Endodermal cell (in vitro differentiated cells): ENCODE measurements around the gene JMJD1C. TPM values are rescaled to one million over a fixed set of nuclear protein-coding genes. Genes with fewer than 3 reads are reported as not detected.

Experiments used
- DNase-seq: peaks from one replicate; pipeline ENCODE4 v3.0.0-alpha.2; 2017
- H3K27ac ChIP-seq: 2 replicates; pipeline ENCODE4 v1.5.1; 2013; ENCODE audit warnings: mild to moderate bottlenecking, low read depth, low read length, moderate library complexity
- H3K27me3 ChIP-seq: 2 replicates; pipeline ENCODE4 v1.6.1; 2013; ENCODE audit warnings: mild to moderate bottlenecking, low read length, moderate library complexity; ENCODE audit not compliant: insufficient read depth, control insufficient read depth, poor library complexity, severe bottlenecking
- H3K36me3 ChIP-seq: 2 replicates; pipeline ENCODE4 v1.7.0; 2013; ENCODE audit warnings: mild to moderate bottlenecking, low read length, moderate library complexity; ENCODE audit not compliant: control insufficient read depth, insufficient read depth
- H3K4me1 ChIP-seq: one replicate; pipeline ENCODE4 v1.7.0; 2013; ENCODE audit warnings: low read length; ENCODE audit not compliant: control insufficient read depth, insufficient read depth
- H3K4me3 ChIP-seq: 2 replicates; pipeline ENCODE4 v1.5.1; 2013; ENCODE audit warnings: mild to moderate bottlenecking, low read length, moderate library complexity
- H3K9ac ChIP-seq: 2 replicates; pipeline ENCODE4 v1.6.1; 2013; ENCODE audit warnings: mild to moderate bottlenecking, low read length, moderate library complexity; ENCODE audit not compliant: poor library complexity, severe bottlenecking; ENCODE audit errors: extremely low read depth
- H3K9me3 ChIP-seq: 2 replicates; pipeline ENCODE4 v1.6.1; 2013; ENCODE audit warnings: mild to moderate bottlenecking, low read length, moderate library complexity; ENCODE audit not compliant: control insufficient read depth
- H3K27ac Mint-ChIP-seq: 2 replicates; pipeline ENCODE4 v1.8.0; 2020; ENCODE audit warnings: mixed read lengths
- H3K27me3 Mint-ChIP-seq: 2 replicates; pipeline ENCODE4 v1.8.0; 2021; ENCODE audit warnings: mild to moderate bottlenecking, mixed read lengths; ENCODE audit not compliant: insufficient read depth
- H3K36me3 Mint-ChIP-seq: 2 replicates; pipeline ENCODE4 v1.8.0; 2020; ENCODE audit warnings: low read depth, mixed read lengths
- H3K4me1 Mint-ChIP-seq: 2 replicates; pipeline ENCODE4 v1.8.0; 2020; ENCODE audit warnings: mixed read lengths
- H3K4me3 Mint-ChIP-seq: 2 replicates; pipeline ENCODE4 v1.8.0; 2020; ENCODE audit warnings: mild to moderate bottlenecking, moderate library complexity, mixed read lengths
- H3K9me3 Mint-ChIP-seq: 2 replicates; pipeline ENCODE4 v1.8.0; 2020; ENCODE audit warnings: mild to moderate bottlenecking, mixed read lengths
- CTCF ChIP-seq: fragments of 200-600 bp; sonication (generic); conservative IDR thresholded peaks from 2 replicates; pipeline ENCODE4 v1.5.0; 2021; ENCODE audit warnings: antibody characterized with exemption, mild to moderate bottlenecking
- WGBS, 2 experiments: methylation state at CpG; one replicate each; pipeline versions ENCODE4 v1.1.5 to v1.1.7; 2013; ENCODE audit warnings: missing lambda C conversion rate in 2 of 2, mixed read lengths in 1 of 2; ENCODE audit not compliant: insufficient coverage in 1 of 2, insufficient read length in 1 of 2; 5-methylcytosine and 5-hydroxymethylcytosine counted together
- total RNA-seq, 2 donors: library from RNA; stranded (reverse); fragmentation: NEBNext Ultra II Directional in 1 of 2; extraction: Animal tissue kit (Norgen Biotek cat#: 25700) in 1 of 2; gene quantifications; 2 replicates in 1 of 2; 3 replicates in 1 of 2; pipeline ENCODE4 v1.2.1, GENCODE V29; 2021

JMJD1C gene
- total RNA-seq, 2 donors from 2014 or later = 91.3 to 114 TPM

GRCh38 chr10:63323701-63324494, 141.9 kb downstream of the JMJD1C start:
- H3K4me1 Mint-ChIP-seq = peaks cover 37% of the 10 kb centered on the region
- no peaks in the 10 kb centered on the region for H3K9me3 Mint-ChIP-seq
- no peaks in the 10 kb centered on the region for H3K27me3 Mint-ChIP-seq
- WGBS, 2 experiments = 90 to 95% methylated on average over 3 to 6 of the region's 6 CpGs
- no peak overlapping the region for H3K4me3 ChIP-seq
- peaks cover 7% of the 10 kb centered on the region for H3K36me3 ChIP-seq
- peaks cover 12% of the 10 kb centered on the region for H3K4me1 ChIP-seq
- H3K9me3 ChIP-seq = no peaks in the 10 kb centered on the region
- no peaks in the 10 kb centered on the region for H3K27me3 ChIP-seq
- no peak for TF ChIP-seq CTCF
- peak overlapping the region; percentile 5 for H3K27ac Mint-ChIP-seq
- no peaks in the 10 kb centered on the region for H3K36me3 Mint-ChIP-seq
- H3K4me3 Mint-ChIP-seq = no peak overlapping the region
- H3K27ac ChIP-seq = no peak overlapping the region
- no peak overlapping the region for H3K9ac ChIP-seq
- no peak for DNase-seq

- peak overlapping the region; percentile 54 for H3K27ac Mint-ChIP-seq
- DNase-seq = no peak
- H3K36me3 ChIP-seq = peaks cover 5% of the 10 kb centered on the region
- H3K9ac ChIP-seq = peak overlapping the region; percentile 54
- no peaks in the 10 kb centered on the region for H3K9me3 Mint-ChIP-seq
- H3K27me3 ChIP-seq = no peaks in the 10 kb centered on the region
- peaks cover 40% of the 10 kb centered on the region for H3K4me1 Mint-ChIP-seq
- peaks cover 5% of the 10 kb centered on the region for H3K36me3 Mint-ChIP-seq
- 0 to 6% methylated on average over 1 of the region's 1 CpG for WGBS, 2 experiments
- no peak overlapping the region for H3K4me3 Mint-ChIP-seq
- no peak overlapping the region for H3K4me3 ChIP-seq
- peaks cover 12% of the 10 kb centered on the region for H3K4me1 ChIP-seq
- no peaks in the 10 kb centered on the region for H3K9me3 ChIP-seq
- H3K27ac ChIP-seq = peak overlapping the region; percentile 14
- no peak for TF ChIP-seq CTCF
- no peaks in the 10 kb centered on the region for H3K27me3 Mint-ChIP-seq
These were observed 145.1 kb downstream of the JMJD1C start for GRCh38 chr10:63320683-63321082.

- H3K4me1 ChIP-seq = peaks cover 12% of the 10 kb centered on the region
- H3K27me3 ChIP-seq = no peaks in the 10 kb centered on the region
- H3K9me3 ChIP-seq = no peaks in the 10 kb centered on the region
- peaks cover 5% of the 10 kb centered on the region for H3K36me3 ChIP-seq
- H3K4me3 ChIP-seq = no peak overlapping the region
- WGBS, 2 experiments = 95 to 100% methylated on average over 2 to 3 of the region's 3 CpGs
- no peak overlapping the region for H3K27ac ChIP-seq
- no peak for TF ChIP-seq CTCF
- no peaks in the 10 kb centered on the region for H3K27me3 Mint-ChIP-seq
- peaks cover 36% of the 10 kb centered on the region for H3K4me1 Mint-ChIP-seq
- peaks cover 5% of the 10 kb centered on the region for H3K36me3 Mint-ChIP-seq
- no peak overlapping the region for H3K9ac ChIP-seq
- no peak overlapping the region for H3K4me3 Mint-ChIP-seq
- no peak overlapping the region for H3K27ac Mint-ChIP-seq
- no peak for DNase-seq
- no peaks in the 10 kb centered on the region for H3K9me3 Mint-ChIP-seq
These were observed 146.5 kb downstream of the JMJD1C start for GRCh38 chr10:63319231-63319630.
